PC-9 (cell line): ENCODE data around the gene NTNG1. TPM values are rescaled to one million over a fixed set of nuclear protein-coding genes. Genes with fewer than 3 reads are reported as not detected.

Experiments used
- BruUV-seq: library from RNA; stranded (reverse); fragments of 400-500 nt; replicated peaks from 2 replicates; lab custom pipeline; 2021; lab: Mats Ljungman, UMichigan
- CTCF ChIA-PET: fragments of 300-600 bp; sonication (Branson Sonifier 250); formaldehyde crosslinking; loops from one replicate; lab custom pipeline; 2022; ENCODE audit warnings: antibody characterized with exemption; lab: Charles Lee
- POLR2A ChIA-PET: fragments of 300-600 bp; sonication (Branson Sonifier 250); formaldehyde crosslinking; loops from one replicate; lab custom pipeline; 2022; ENCODE audit warnings: antibody characterized with exemption; ENCODE audit not compliant: unreplicated experiment; lab: Charles Lee
- DNase-seq, 2 experiments: peaks; one replicate each; pipeline versions ENCODE4 v3.0.0 to v3.0.0-alpha.2; 2015 to 2022; ENCODE audit warnings: mixed read lengths in 1 of 2
- H2AFZ ChIP-seq: fragments of 200-600 bp; sonication (generic); 2 replicates; pipeline ENCODE4 v1.8.1; 2017; ENCODE audit warnings: antibody characterized with exemption
- H3F3A ChIP-seq: fragments of 200-600 bp; sonication (generic); 2 replicates; pipeline ENCODE4 v1.8.1; 2017; ENCODE audit warnings: antibody characterized with exemption, mild to moderate bottlenecking, low read depth; ENCODE audit not compliant: insufficient read depth
- H3K27ac ChIP-seq: fragments of 200-600 bp; sonication (generic); 2 replicates; pipeline ENCODE4 v1.6.1; 2016; ENCODE audit warnings: mixed run types
- H3K27me3 ChIP-seq: fragments of 200-600 bp; sonication (generic); 2 replicates; pipeline ENCODE4 v1.6.1; 2016; ENCODE audit warnings: low read depth, mixed run types; ENCODE audit not compliant: insufficient read depth
- H3K36me3 ChIP-seq: fragments of 200-600 bp; sonication (generic); 2 replicates; pipeline ENCODE4 v1.6.1; 2016; ENCODE audit warnings: low read depth, mixed run types
- H3K4me1 ChIP-seq: fragments of 200-600 bp; sonication (generic); replicated peaks from 2 replicates; pipeline ENCODE4 v1.6.1; 2016; ENCODE audit warnings: mixed run types; ENCODE audit not compliant: insufficient read depth
- H3K4me2 ChIP-seq: fragments of 200-600 bp; sonication (generic); 2 replicates; pipeline ENCODE4 v1.6.1; 2017; ENCODE audit warnings: mixed run types
- H3K4me3 ChIP-seq: fragments of 200-600 bp; sonication (generic); 2 replicates; pipeline ENCODE4 v1.6.1; 2016; ENCODE audit warnings: mixed run types
- H3K79me2 ChIP-seq: fragments of 200-600 bp; sonication (generic); 2 replicates; pipeline ENCODE4 v1.6.1; 2017; ENCODE audit warnings: low read depth, mixed run types
- H3K9me2 ChIP-seq: fragments of 200-600 bp; sonication (generic); 2 replicates; pipeline ENCODE4 v1.8.1; 2017; ENCODE audit warnings: mild to moderate bottlenecking; ENCODE audit not compliant: insufficient read depth
- H3K9me3 ChIP-seq: fragments of 200-600 bp; sonication (generic); 2 replicates; pipeline ENCODE4 v1.8.1; 2016; ENCODE audit warnings: low read depth; ENCODE audit not compliant: insufficient read depth
- H4K20me1 ChIP-seq: fragments of 200-600 bp; sonication (generic); 2 replicates; pipeline ENCODE4 v1.8.1; 2017; ENCODE audit not compliant: insufficient read depth
- CTCF ChIP-seq: fragments of 200-600 bp; sonication (generic); conservative IDR thresholded peaks from 2 replicates; pipeline ENCODE4 v1.6.1; 2017; ENCODE audit warnings: mixed run types, antibody characterized with exemption, mild to moderate bottlenecking, moderate library complexity
- EZH2 ChIP-seq: fragments of 200-600 bp; sonication (generic); IDR thresholded peaks from 2 replicates; pipeline ENCODE4 v1.8.0; 2017; ENCODE audit warnings: antibody characterized with exemption, low read depth
- intact Hi-C: fragments of 100-400 bp; cut with micrococcal nuclease; formaldehyde crosslinking; loops from one replicate; pipeline ENCODE4 v1.10.0; 2022; ENCODE audit not compliant: unreplicated experiment
- total RNA-seq: library from RNA; stranded (reverse); gene quantifications from 2 replicates; pipeline ENCODE4 v1.2.3, GENCODE V29; 2021

Gene NTNG1
- total RNA-seq, 1 experiment from 2014 or later: not detected

- no TSS peak for BruUV-seq
- Histone ChIP-seq H2AFZ (no peak overlapping the region), H3K4me2 (no peak overlapping the region), H3K27me3 (no peaks in the 10 kb centered on the region), H3K9me2 (no peaks in the 10 kb centered on the region), H3K27ac (no peak overlapping the region), H3F3A (no peaks in the 10 kb centered on the region), H3K4me3 (no peak overlapping the region), H4K20me1 (no peaks in the 10 kb centered on the region), H3K9me3 (no peaks in the 10 kb centered on the region), H3K79me2 (no peaks in the 10 kb centered on the region), H3K4me1 (no peaks in the 10 kb centered on the region), H3K36me3 (no peaks in the 10 kb centered on the region)
- POLR2A ChIA-PET: no interaction called here
- CTCF ChIA-PET: no interaction called here
- intact Hi-C loops: no loop called here
- TF ChIP-seq EZH2 (no peak), CTCF (no peak)
- DNase-seq: no peak
Observed at GRCh38 chr1:107124694-107125093, 16.1 kb upstream of the NTNG1 start.

GRCh38 chr1:107132195-107132594, 8.6 kb upstream of the NTNG1 start:
- Histone ChIP-seq H3F3A (no peaks in the 10 kb centered on the region), H3K27ac (no peak overlapping the region), H3K27me3 (no peaks in the 10 kb centered on the region), H4K20me1 (no peaks in the 10 kb centered on the region), H3K9me2 (no peaks in the 10 kb centered on the region), H3K4me2 (no peak overlapping the region), H3K36me3 (no peaks in the 10 kb centered on the region), H3K4me3 (no peak overlapping the region), H2AFZ (no peak overlapping the region), H3K79me2 (no peaks in the 10 kb centered on the region), H3K9me3 (no peaks in the 10 kb centered on the region), H3K4me1 (no peaks in the 10 kb centered on the region)
- DNase-seq: no peak
- TF ChIP-seq CTCF (no peak), EZH2 (no peak)
- CTCF ChIA-PET: no interaction called here
- no TSS peak for BruUV-seq
- intact Hi-C loops: no loop called here
- POLR2A ChIA-PET: no interaction called here

GRCh38 chr1:107132780-107133179, 8.1 kb upstream of the NTNG1 start:
- intact Hi-C loops: no loop called here
- Histone ChIP-seq H3K4me3 (no peak overlapping the region), H3K4me2 (no peak overlapping the region), H3K27me3 (no peaks in the 10 kb centered on the region), H4K20me1 (no peaks in the 10 kb centered on the region), H3K27ac (no peak overlapping the region), H2AFZ (no peak overlapping the region), H3F3A (no peaks in the 10 kb centered on the region), H3K9me2 (no peaks in the 10 kb centered on the region), H3K4me1 (no peaks in the 10 kb centered on the region), H3K36me3 (no peaks in the 10 kb centered on the region), H3K9me3 (no peaks in the 10 kb centered on the region), H3K79me2 (no peaks in the 10 kb centered on the region)
- no TSS peak for BruUV-seq
- ChIA-PET CTCF (no interaction called here), POLR2A (no interaction called here)
- no peak for TF ChIP-seq EZH2
- TF ChIP-seq CTCF: no peak
- no peak for DNase-seq
